Measurements from ENCODE around the gene BANK1. TPM values are rescaled to one million over a fixed set of nuclear protein-coding genes. Genes with fewer than 3 reads are reported as not detected.

The BANK1 gene
- total and polyA plus RNA-seq, 2 of the 8 experiments (the other 6 are each of a cell fraction or from before 2014, with no cell fraction given) = 0.59 to 0.93 TPM

DNA sequence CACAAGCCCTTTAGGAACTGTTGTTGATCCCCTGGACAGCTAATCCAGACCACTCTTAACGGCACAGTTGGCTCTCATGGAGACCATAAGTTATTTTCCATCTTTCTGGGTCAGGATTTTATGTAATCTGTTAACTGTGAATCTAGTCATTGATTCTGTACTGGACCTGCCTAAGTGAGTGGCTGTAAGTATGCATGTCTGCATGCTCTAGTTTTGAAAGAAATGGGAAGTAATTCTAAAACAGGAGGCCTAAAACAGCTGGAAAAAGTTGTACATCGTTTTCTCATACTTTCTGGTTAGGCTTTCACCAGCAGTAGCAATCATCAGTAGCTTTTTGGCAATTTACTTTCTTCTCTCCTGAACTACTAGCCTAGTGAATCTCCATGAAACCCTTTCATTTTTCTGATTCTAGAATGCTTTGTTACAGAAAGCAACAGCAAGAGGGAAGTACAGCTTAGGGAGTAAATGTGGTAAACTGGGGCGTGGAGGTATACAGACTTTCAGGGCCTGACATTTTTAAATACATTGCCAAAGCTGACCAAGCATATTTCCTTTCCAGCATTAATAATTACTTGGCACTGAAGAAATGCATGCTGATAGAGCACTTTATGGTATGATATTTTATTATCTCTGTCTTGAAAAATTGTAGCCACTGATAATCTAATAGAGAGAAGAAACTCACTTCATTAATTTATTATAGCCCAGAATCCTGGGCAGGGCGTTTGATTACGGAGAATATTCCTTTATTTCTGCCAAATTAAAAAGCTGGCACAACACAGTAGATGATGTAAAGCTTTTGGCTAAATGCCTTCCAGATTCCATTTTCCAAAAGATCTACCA, 202.7 kb downstream of the BANK1 start:
- no peak overlapping the region for H3K9ac ChIP-seq (replicated peaks in 1 of 4; ENCODE audit: extremely low read depth in 1 of 4, low read depth in 3 of 4, low read length in 3 of 4)
- 95% methylated on average over 5 of the region's 5 CpGs; no CpG with 5 or more reads in 1 of the 2 experiments for WGBS, 2 experiments (ENCODE audit: extremely low coverage in 1 of 2, insufficient coverage in 1 of 2, insufficient read length in 1 of 2, insufficient replicate concordance in 2 of 2, low coverage in 1 of 2, low lambda C conversion rate in 2 of 2, missing lambda C conversion rate in 1 of 2)
- no peaks in the 10 kb centered on the region for H3K9me3 ChIP-seq (ENCODE audit: insufficient read depth in 2 of 2, low read depth in 1 of 2, low read length in 1 of 2)
- H3K23me2 ChIP-seq (ENCODE audit: low read depth, low read length) = no peaks in the 10 kb centered on the region
- no peak for FAIRE-seq
- no peaks in the 10 kb centered on the region for H3K79me2 ChIP-seq (ENCODE audit: control insufficient read depth in 1 of 2, insufficient read depth in 2 of 2, low read length in 2 of 2)
- no peak overlapping the region for H2AFZ ChIP-seq (ENCODE audit: low read length)
- H3K18ac ChIP-seq (ENCODE audit: extremely low read depth, low read length) = no peak overlapping the region
- H3K23ac ChIP-seq (ENCODE audit: insufficient read length) = no peak overlapping the region
- no peaks in the 10 kb centered on the region for H3K27me3 ChIP-seq (replicated peaks in 1 of 4; ENCODE audit: control insufficient read depth in 3 of 4, extremely low read depth in 1 of 4, insufficient read depth in 3 of 4, low read length in 3 of 4)
- no peak overlapping the region for H3K4ac ChIP-seq (replicated peaks; ENCODE audit: insufficient read length, low read depth, low read length)
- no peak overlapping the region for H2BK12ac ChIP-seq (ENCODE audit: low read depth, low read length)
- DNase-seq (ENCODE audit: low read depth in 1 of 2, low spot score in 2 of 2) = no peak
- CTCF ChIA-PET (ENCODE audit: partially characterized antibody) = interaction anchor here (1.3 kb wide), 1 partner anchor 15 kb away, joined by 3 read pairs; no protein-coding TSS in a partner anchor
- POLR2A ChIA-PET (ENCODE audit: partially characterized antibody) = no interaction called here
- no peak overlapping the region for H3K14ac ChIP-seq (ENCODE audit: insufficient read length)
- no peak overlapping the region for H4K5ac ChIP-seq (ENCODE audit: insufficient read length, low read depth, low read length)
- H2BK5ac ChIP-seq (ENCODE audit: low read depth, low read length) = no peak overlapping the region
- H4K91ac ChIP-seq (replicated peaks; ENCODE audit: insufficient read length, low read length) = no peak overlapping the region
- no peak overlapping the region for H3K27ac ChIP-seq (ENCODE audit: low read depth, low read length)
- no peaks in the 10 kb centered on the region for H3K4me1 ChIP-seq (replicated peaks in 1 of 4; ENCODE audit: control insufficient read depth in 3 of 4, insufficient read depth in 4 of 4, low read length in 3 of 4)
- no peak overlapping the region for H3K56ac ChIP-seq (replicated peaks; ENCODE audit: insufficient read length, low read depth, low read length)
- no peak overlapping the region for H2BK120ac ChIP-seq (replicated peaks; ENCODE audit: low read depth, low read length)
- no peaks in the 10 kb centered on the region for H3K36me3 ChIP-seq (ENCODE audit: control insufficient read depth in 2 of 4, insufficient read depth in 4 of 4, low read length in 3 of 4)
- no peak overlapping the region for H4K8ac ChIP-seq (ENCODE audit: extremely low read depth, insufficient read depth, low read length)
- H2BK15ac ChIP-seq (ENCODE audit: low read length) = no peak overlapping the region
- H4K20me1 ChIP-seq (replicated peaks in 1 of 2; ENCODE audit: control insufficient read depth in 1 of 2, insufficient read depth in 2 of 2, low read length in 2 of 2) = no peaks in the 10 kb centered on the region
- H2BK20ac ChIP-seq (ENCODE audit: low read length) = no peak overlapping the region
- H3K4me3 ChIP-seq (ENCODE audit: extremely low read depth in 1 of 4, insufficient read depth in 2 of 4, low read depth in 3 of 4, low read length in 4 of 4) = no peak overlapping the region
- H3K4me2 ChIP-seq (ENCODE audit: insufficient read depth in 1 of 2, low read depth in 2 of 2, low read length in 2 of 2) = no peak overlapping the region
- no peak overlapping the region for H2AK5ac ChIP-seq (ENCODE audit: low read depth, low read length)
- H3K79me1 ChIP-seq (ENCODE audit: low read depth, low read length) = no peaks in the 10 kb centered on the region
- no peak for TF ChIP-seq KDM4A (IDR thresholded peaks at IDR 0.05; ENCODE audit: low read depth, low read length, severe bottlenecking)
- no peak for TF ChIP-seq TAF7 (optimal IDR thresholded peaks at IDR 0.05; ENCODE audit: borderline replicate concordance, low read depth, low read length)
- TF ChIP-seq JUN (IDR thresholded peaks at IDR 0.05; ENCODE audit: low read depth, low read length) = no peak
- TF ChIP-seq KDM5A (IDR thresholded peaks at IDR 0.05; ENCODE audit: low read length) = no peak
